ENCODE measurements around the gene SPEG. TPM values are rescaled to one million over a fixed set of nuclear protein-coding genes. Genes with fewer than 3 reads are reported as not detected.

The SPEG gene
- total and polyA plus RNA-seq, 3 experiments from 2014 or later, result 0.48 to 1.0 (median 0.94) TPM

GRCh38 chr2:219515874-219516629 lies 81.4 kb downstream of the SPEG start:
- Mint-ChIP-seq H3K4me1 (peaks cover 9 to 26% (median 10%) of the 10 kb centered on the region in 3 donors), H3K4me3 (no peak overlapping the region), H3K27me3 (peaks cover 63 to 89% of the 10 kb centered on the region in 2 donors), H3K9me3 (peaks cover 0 to 2% (median 0%) of the 10 kb centered on the region in 5 donors), H3K36me3 (peaks cover 0 to 4% (median 0%) of the 10 kb centered on the region in 3 donors), H3K27ac (peak overlapping the region in 1 of 8 donors; percentile 48)
- ChIA-PET CTCF (no interaction called here), POLR2A (no interaction called here)
- peak overlapping the region; percentile 47 for H3K27ac ChIP-seq (ENCODE audit: low read depth, low read length)
- no peak for DNase-seq
- no peaks in the 10 kb centered on the region for H3K9me3 ChIP-seq (ENCODE audit: low read length)
- H3K27me3 ChIP-seq (ENCODE audit: insufficient read depth, low read length, poor library complexity, severe bottlenecking), result peaks cover 12% of the 10 kb centered on the region
- H3K4me1 ChIP-seq (ENCODE audit: insufficient read depth, low read length), result no peaks in the 10 kb centered on the region
- no peak overlapping the region for H3K4me3 ChIP-seq (ENCODE audit: low read length)
- H3K36me3 ChIP-seq (ENCODE audit: insufficient read depth, low read length), result no peaks in the 10 kb centered on the region

GRCh38 chr2:219516888-219517287 lies 82.2 kb downstream of the SPEG start:
- Mint-ChIP-seq H3K9me3 (peaks cover 0 to 2% (median 0%) of the 10 kb centered on the region in 5 donors), H3K27me3 (peaks cover 65 to 90% of the 10 kb centered on the region in 2 donors), H3K4me3 (no peak overlapping the region), H3K27ac (no peak overlapping the region), H3K4me1 (peaks cover 13 to 29% (median 13%) of the 10 kb centered on the region in 3 donors), H3K36me3 (peaks cover 0 to 4% (median 0%) of the 10 kb centered on the region in 3 donors)
- ChIA-PET POLR2A (no interaction called here), CTCF (no interaction called here)
- Histone ChIP-seq H3K27me3 (ENCODE audit: insufficient read depth, low read length, poor library complexity, severe bottlenecking) (peaks cover 12% of the 10 kb centered on the region), H3K27ac (ENCODE audit: low read depth, low read length) (peak overlapping the region; percentile 47), H3K9me3 (ENCODE audit: low read length) (no peaks in the 10 kb centered on the region), H3K4me3 (ENCODE audit: low read length) (no peak overlapping the region), H3K36me3 (ENCODE audit: insufficient read depth, low read length) (no peaks in the 10 kb centered on the region), H3K4me1 (ENCODE audit: insufficient read depth, low read length) (no peaks in the 10 kb centered on the region)
- no peak for DNase-seq

- peaks cover 61 to 86% of the 10 kb centered on the region in 2 donors for H3K27me3 Mint-ChIP-seq
- H3K27me3 ChIP-seq (ENCODE audit: insufficient read depth, low read length, poor library complexity, severe bottlenecking), result peaks cover 10% of the 10 kb centered on the region
- no peak overlapping the region for H3K4me3 ChIP-seq (ENCODE audit: low read length)
- POLR2A ChIA-PET, result no interaction called here
- no peaks in the 10 kb centered on the region for H3K4me1 ChIP-seq (ENCODE audit: insufficient read depth, low read length)
- peaks cover 13 to 27% (median 18%) of the 10 kb centered on the region in 3 donors for H3K4me1 Mint-ChIP-seq
- H3K4me3 Mint-ChIP-seq, result no peak overlapping the region
- H3K27ac ChIP-seq (ENCODE audit: low read depth, low read length), result peak overlapping the region; percentile 31
- H3K9me3 ChIP-seq (ENCODE audit: low read length), result no peaks in the 10 kb centered on the region
- CTCF ChIA-PET, result interaction anchor here (4.8 kb wide), 1 partner anchor 12 kb away, joined by 37 read pairs; no protein-coding TSS in a partner anchor
- peaks cover 0 to 2% (median 0%) of the 10 kb centered on the region in 5 donors for H3K9me3 Mint-ChIP-seq
- H3K36me3 Mint-ChIP-seq, result peaks cover 0 to 4% (median 0%) of the 10 kb centered on the region in 3 donors
- H3K27ac Mint-ChIP-seq, result no peak overlapping the region
- DNase-seq, result no peak
- H3K36me3 ChIP-seq (ENCODE audit: insufficient read depth, low read length), result no peaks in the 10 kb centered on the region
These were observed 83.5 kb downstream of the SPEG start for GRCh38 chr2:219517954-219518778.

GRCh38 chr2:219519526-219519916 lies 84.9 kb downstream of the SPEG start:
- CTCF ChIA-PET, result interaction anchor here (0.6 to 4.8 kb wide), 4 partner anchors 11 to 117 kb away, joined by 3 to 37 read pairs (median 4); no protein-coding TSS in a partner anchor
- DNase-seq, result no peak
- peaks cover 9 to 20% (median 14%) of the 10 kb centered on the region in 3 donors for H3K4me1 Mint-ChIP-seq
- H3K36me3 ChIP-seq (ENCODE audit: insufficient read depth, low read length), result no peaks in the 10 kb centered on the region
- peaks cover 0 to 2% (median 0%) of the 10 kb centered on the region in 5 donors for H3K9me3 Mint-ChIP-seq
- no peak overlapping the region for H3K4me3 ChIP-seq (ENCODE audit: low read length)
- no peaks in the 10 kb centered on the region for H3K9me3 ChIP-seq (ENCODE audit: low read length)
- H3K27me3 Mint-ChIP-seq, result peaks cover 64 to 86% of the 10 kb centered on the region in 2 donors
- H3K4me1 ChIP-seq (ENCODE audit: insufficient read depth, low read length), result peaks cover 4% of the 10 kb centered on the region
- peak overlapping the region in 1 of 8 donors; percentile 34 for H3K27ac Mint-ChIP-seq
- POLR2A ChIA-PET, result no interaction called here
- H3K36me3 Mint-ChIP-seq, result peaks cover 0 to 4% (median 0%) of the 10 kb centered on the region in 3 donors
- no peak overlapping the region for H3K4me3 Mint-ChIP-seq
- no peak overlapping the region for H3K27ac ChIP-seq (ENCODE audit: low read depth, low read length)
- peaks cover 17% of the 10 kb centered on the region for H3K27me3 ChIP-seq (ENCODE audit: insufficient read depth, low read length, poor library complexity, severe bottlenecking)

GRCh38 chr2:219520079-219520478 lies 85.4 kb downstream of the SPEG start:
- ChIA-PET CTCF (interaction anchor here (1.0 to 4.8 kb wide), 4 partner anchors 11 to 25 kb away, joined by 3 to 37 read pairs (median 4); a partner anchor contains a TSS), POLR2A (no interaction called here)
- Histone ChIP-seq H3K9me3 (ENCODE audit: low read length) (no peaks in the 10 kb centered on the region), H3K27ac (ENCODE audit: low read depth, low read length) (peak overlapping the region; percentile 16), H3K4me1 (ENCODE audit: insufficient read depth, low read length) (peaks cover 4% of the 10 kb centered on the region), H3K36me3 (ENCODE audit: insufficient read depth, low read length) (no peaks in the 10 kb centered on the region), H3K27me3 (ENCODE audit: insufficient read depth, low read length, poor library complexity, severe bottlenecking) (peaks cover 21% of the 10 kb centered on the region), H3K4me3 (ENCODE audit: low read length) (no peak overlapping the region)
- Mint-ChIP-seq H3K4me1 (peaks cover 9 to 17% (median 14%) of the 10 kb centered on the region in 3 donors), H3K27me3 (peaks cover 67 to 88% of the 10 kb centered on the region in 2 donors), H3K4me3 (no peak overlapping the region), H3K9me3 (peaks cover 0 to 2% (median 0%) of the 10 kb centered on the region in 5 donors), H3K27ac (peak overlapping the region in 1 of 8 donors; percentile 45), H3K36me3 (peaks cover 0 to 4% (median 0%) of the 10 kb centered on the region in 3 donors)
- DNase-seq, result no peak

GRCh38 chr2:219521066-219521880 lies 86.6 kb downstream of the SPEG start:
- H3K27me3 ChIP-seq (ENCODE audit: insufficient read depth, low read length, poor library complexity, severe bottlenecking), result peaks cover 26% of the 10 kb centered on the region
- H3K27me3 Mint-ChIP-seq, result peaks cover 67 to 88% of the 10 kb centered on the region in 2 donors

More at GRCh38 chr2:219521066-219521880, 86.6 kb downstream of the SPEG start:
- Histone ChIP-seq H3K27ac (ENCODE audit: low read depth, low read length) (peak overlapping the region; percentile 51), H3K9me3 (ENCODE audit: low read length) (no peaks in the 10 kb centered on the region), H3K4me1 (ENCODE audit: insufficient read depth, low read length) (peaks cover 4% of the 10 kb centered on the region), H3K36me3 (ENCODE audit: insufficient read depth, low read length) (no peaks in the 10 kb centered on the region), H3K4me3 (ENCODE audit: low read length) (no peak overlapping the region)
- Mint-ChIP-seq H3K9me3 (no peaks in the 10 kb centered on the region), H3K36me3 (peaks cover 0 to 4% (median 0%) of the 10 kb centered on the region in 3 donors), H3K4me1 (peaks cover 9 to 14% (median 14%) of the 10 kb centered on the region in 3 donors), H3K4me3 (peak overlapping the region in 2 of 7 donors; percentile 24 to 75), H3K27ac (no peak overlapping the region)
- ChIA-PET POLR2A (no interaction called here), CTCF (interaction anchor here (0.6 to 4.8 kb wide), 6 partner anchors 9 to 118 kb away, joined by 3 to 37 read pairs (median 3); a partner anchor contains a TSS)
- DNase-seq, result no peak

All from CD8-positive, alpha-beta memory T cell (primary cell).